ENCODE results near the gene VCL. TPM values are rescaled to one million over a fixed set of nuclear protein-coding genes. Genes with fewer than 3 reads are reported as not detected.
"Not testable (repeated sequence)": the region's sequence is repeated elsewhere in the genome, so short reads cannot be mapped to it uniquely, and the experiment has no call there.

Gene VCL
- total RNA-seq, 1 donor from 2014 or later = 194 TPM

- intact Hi-C loops (cut with DNase I) = loop anchor here (5.0 kb wide), 1 partner anchor 73 kb away; no protein-coding TSS in a partner anchor
- peak; percentile 73 for DNase-seq
Measured at GRCh38 chr10:73998929-73999691, 1.2 kb downstream of the VCL start.

GRCh38 chr10:73999703-74000102 is 1.8 kb downstream of the VCL start:
- peak; percentile 8 for ATAC-seq (ENCODE audit: poor library complexity)
- DNase-seq = no peak
- intact Hi-C loops (cut with DNase I) = loop anchor here (5.0 kb wide), 1 partner anchor 73 kb away; no protein-coding TSS in a partner anchor

More at GRCh38 chr10:73998929-73999691, 1.2 kb downstream of the VCL start:
- peak; percentile 40 for ATAC-seq (ENCODE audit: poor library complexity)

- intact Hi-C loops (cut with DNase I); DNase-seq; ATAC-seq (ENCODE audit: poor library complexity): not testable (repeated sequence)
Measured at GRCh38 chr10:74000244-74000643, 2.3 kb downstream of the VCL start.

GRCh38 chr10:74000892-74001669 is 3.2 kb downstream of the VCL start:
- DNase-seq (no peak), ATAC-seq (ENCODE audit: poor library complexity) (no peak)
- intact Hi-C loops (cut with DNase I) = no loop called here

- DNase-seq (no peak), ATAC-seq (ENCODE audit: poor library complexity) (no peak)
- intact Hi-C loops (cut with DNase I) = no loop called here
Measured at GRCh38 chr10:74006269-74006668, 8.4 kb downstream of the VCL start.

GRCh38 chr10:74008212-74008731 is 10.4 kb downstream of the VCL start:
- ATAC-seq (ENCODE audit: poor library complexity) (no peak), DNase-seq (no peak)
- intact Hi-C loops (cut with DNase I) = no loop called here

- ATAC-seq (ENCODE audit: poor library complexity) (no peak), DNase-seq (no peak)
- intact Hi-C loops (cut with DNase I) = no loop called here
Measured at GRCh38 chr10:74011017-74011416, 13.1 kb downstream of the VCL start.

- no peak for DNase-seq
- intact Hi-C loops (cut with DNase I) = no loop called here
Measured at GRCh38 chr10:74011770-74012169, 13.9 kb downstream of the VCL start.

GRCh38 chr10:74012480-74012879 is 14.6 kb downstream of the VCL start:
- no peak for DNase-seq
- intact Hi-C loops (cut with DNase I) = no loop called here
- ATAC-seq (ENCODE audit: poor library complexity) = no peak

More at GRCh38 chr10:74011770-74012169, 13.9 kb downstream of the VCL start:
- peak; percentile 37 for ATAC-seq (ENCODE audit: poor library complexity)

- ATAC-seq (ENCODE audit: poor library complexity) = no peak
- no peak for DNase-seq
- intact Hi-C loops (cut with DNase I) = no loop called here
Measured at GRCh38 chr10:74013004-74013403, 15.1 kb downstream of the VCL start.

- intact Hi-C loops (cut with DNase I); DNase-seq; ATAC-seq (ENCODE audit: poor library complexity): not testable (repeated sequence)
Measured at GRCh38 chr10:74014574-74014973, 16.7 kb downstream of the VCL start.

GRCh38 chr10:74018241-74018640 is 20.3 kb downstream of the VCL start:
- ATAC-seq (ENCODE audit: poor library complexity) = peak; percentile 44
- no peak for DNase-seq
- intact Hi-C loops (cut with DNase I) = no loop called here

- no peak for ATAC-seq (ENCODE audit: poor library complexity)
- no peak for DNase-seq
- intact Hi-C loops (cut with DNase I) = no loop called here
Measured at GRCh38 chr10:74021248-74022055, 23.5 kb downstream of the VCL start.

GRCh38 chr10:74022926-74023629 is 25.2 kb downstream of the VCL start:
- intact Hi-C loops (cut with DNase I) = no loop called here
- ATAC-seq (ENCODE audit: poor library complexity) = no peak
- no peak for DNase-seq

GRCh38 chr10:74024600-74024999 is 26.7 kb downstream of the VCL start:
- ATAC-seq (ENCODE audit: poor library complexity) (no peak), DNase-seq (no peak)
- intact Hi-C loops (cut with DNase I) = no loop called here

GRCh38 chr10:74025380-74025978 is 27.6 kb downstream of the VCL start:
- intact Hi-C loops (cut with DNase I) = no loop called here
- no peak for ATAC-seq (ENCODE audit: poor library complexity)

GRCh38 chr10:74026428-74027015 is 28.6 kb downstream of the VCL start:
- intact Hi-C loops (cut with DNase I) = no loop called here
- no peak for ATAC-seq (ENCODE audit: poor library complexity)
- no peak for DNase-seq

More at GRCh38 chr10:74025380-74025978, 27.6 kb downstream of the VCL start:
- no peak for DNase-seq

Data from Right ventricle myocardium superior (tissue), 1 donor.